AG04450 (cell line): Measurements from ENCODE around the gene LMBRD1. TPM values are rescaled to one million over a fixed set of nuclear protein-coding genes. Genes with fewer than 3 reads are reported as not detected.
"Not testable (repeated sequence)": the region's sequence is repeated elsewhere in the genome, so short reads cannot be mapped to it uniquely, and the experiment has no call there.

Experiments used
- CTCF ChIA-PET: fragments of 300-600, 350-600 bp; formaldehyde crosslinking; extraction: SDS; loops from one replicate; lab custom pipeline; 2022; ENCODE audit warnings: antibody characterized with exemption, inconsistent platforms; lab: Charles Lee
- POLR2A ChIA-PET: fragments of 350-600 bp; formaldehyde crosslinking; extraction: SDS; loops from one replicate; lab custom pipeline; 2021; ENCODE audit warnings: antibody characterized with exemption, inconsistent platforms; lab: Yijun Ruan, JAX
- DNase-seq: peaks from one replicate; pipeline ENCODE4 v3.0.0-alpha.2; 2011; ENCODE audit warnings: low read depth, low spot score
- H3K27ac ChIP-seq: one replicate; pipeline ENCODE4 v1.5.1; 2012; ENCODE audit warnings: low read depth, low read length, control low read depth
- H3K27me3 ChIP-seq: one replicate; pipeline ENCODE4 v1.6.0; 2012; ENCODE audit warnings: low read length; ENCODE audit not compliant: control insufficient read depth, insufficient read depth
- H3K4me3 ChIP-seq: 2 replicates; pipeline ENCODE4 v1.5.1; 2011; ENCODE audit warnings: mild to moderate bottlenecking, low read depth, low read length, control low read depth
- H3K9me3 ChIP-seq: 2 replicates; pipeline ENCODE4 v1.5.1; 2012; ENCODE audit warnings: low read length; ENCODE audit not compliant: control insufficient read depth, insufficient read depth
- CTCF ChIP-seq: IDR thresholded peaks from 2 replicates; pipeline ENCODE4 v1.5.1; 2011; ENCODE audit warnings: low read depth, low read length, control low read depth, inconsistent platforms
- polyA plus RNA-seq: library from polyadenylated mRNA; depleted of rRNA; stranded (reverse); fragments of >200 nt; gene quantifications from 2 replicates; pipeline ENCODE4 v1.2.3, GENCODE V29; 2011

The LMBRD1 gene
- polyA plus RNA-seq, 1 experiment = 27.3 TPM

- no peak for TF ChIP-seq CTCF
- Histone ChIP-seq H3K4me3 (no peak overlapping the region), H3K27me3 (no peaks in the 10 kb centered on the region), H3K27ac (no peak overlapping the region), H3K9me3 (no peaks in the 10 kb centered on the region)
- ChIA-PET POLR2A (no interaction called here), CTCF (no interaction called here)
- DNase-seq = no peak
Measured at GRCh38 chr6:69792292-69792691, 4.5 kb downstream of the LMBRD1 start.

- ChIA-PET CTCF (no interaction called here), POLR2A (no interaction called here)
- no peak for TF ChIP-seq CTCF
- H3K4me3 ChIP-seq = no peak overlapping the region
- H3K9me3 ChIP-seq = no peaks in the 10 kb centered on the region
- no peaks in the 10 kb centered on the region for H3K27me3 ChIP-seq
- no peak overlapping the region for H3K27ac ChIP-seq
- no peak for DNase-seq
Measured at GRCh38 chr6:69791065-69791471, 5.7 kb downstream of the LMBRD1 start.

- CTCF ChIA-PET = interaction anchor here (0.9 kb wide), 1 partner anchor 318 kb away, joined by 3 read pairs; no protein-coding TSS in a partner anchor
Measured at GRCh38 chr6:69790629-69791028, 6.2 kb downstream of the LMBRD1 start.

GRCh38 chr6:69789578-69789977, 7.2 kb downstream of the LMBRD1 start:
- no peaks in the 10 kb centered on the region for H3K27me3 ChIP-seq
- no peaks in the 10 kb centered on the region for H3K9me3 ChIP-seq
- no peak for TF ChIP-seq CTCF
- no peak overlapping the region for H3K27ac ChIP-seq
- POLR2A ChIA-PET = no interaction called here
- CTCF ChIA-PET = interaction anchor here (0.9 kb wide), 1 partner anchor 319 kb away, joined by 3 read pairs; no protein-coding TSS in a partner anchor
- no peak for DNase-seq
- H3K4me3 ChIP-seq = no peak overlapping the region

More at GRCh38 chr6:69790629-69791028, 6.2 kb downstream of the LMBRD1 start:
- no peak for DNase-seq
- no peak for TF ChIP-seq CTCF
- POLR2A ChIA-PET = no interaction called here
- Histone ChIP-seq H3K4me3 (no peak overlapping the region), H3K27ac (no peak overlapping the region), H3K27me3 (no peaks in the 10 kb centered on the region), H3K9me3 (no peaks in the 10 kb centered on the region)

GRCh38 chr6:69787436-69787835, 9.4 kb downstream of the LMBRD1 start:
- H3K27me3 ChIP-seq, H3K27ac ChIP-seq, POLR2A ChIA-PET, H3K9me3 ChIP-seq, DNase-seq, H3K4me3 ChIP-seq: not testable (repeated sequence)
- CTCF ChIA-PET = interaction anchor here (1.3 kb wide), 1 partner anchor 9 kb away, joined by 12 read pairs; the partner anchor contains the start of gene LMBRD1
